Measurements from ENCODE around the gene HSD3B7. TPM values are rescaled to one million over a fixed set of nuclear protein-coding genes. Genes with fewer than 3 reads are reported as not detected.

Gene HSD3B7
- total and polyA plus RNA-seq, 2 of the 4 experiments (the other 2 are of a cell fraction): 8.5 to 11.3 TPM

DNA sequence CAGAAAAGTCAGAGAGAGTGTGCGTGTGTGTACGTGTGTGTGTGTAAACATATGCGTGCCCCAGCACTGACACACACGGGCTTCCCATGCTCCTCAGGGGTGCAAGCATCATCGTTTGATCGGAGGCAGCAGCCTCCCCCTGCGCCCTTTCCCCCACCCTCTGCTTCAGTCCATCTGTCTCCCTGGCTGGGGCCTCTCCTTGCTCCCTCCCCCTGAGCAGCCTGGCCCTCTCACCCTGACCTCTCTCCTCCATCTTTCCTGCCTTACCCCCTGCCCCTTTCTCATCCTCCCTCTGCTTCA lies 21.0 kb downstream of the HSD3B7 start:
- ChIA-PET POLR2A (ENCODE audit: unreplicated experiment) (no interaction called here), CTCF (no interaction called here)
- Histone ChIP-seq H3K4me3 (ENCODE audit: insufficient read depth, low read depth, low read length) (no peak overlapping the region), H3K18ac (ENCODE audit: low read depth, low read length) (peak overlapping the region; percentile 39; the same call in 1 of the 2 replicates), H3K27ac (ENCODE audit: insufficient read depth, low read length) (no peak overlapping the region), H2BK5ac (ENCODE audit: low read depth, low read length, poor library complexity, severe bottlenecking) (peak overlapping the region; percentile 77), H3K27me3 (ENCODE audit: control insufficient read depth, insufficient read depth, low read length) (no peaks in the 10 kb centered on the region), H2BK120ac (ENCODE audit: low read depth, low read length) (peak overlapping the region; percentile 71), H3K56ac (ENCODE audit: extremely low read depth, insufficient read depth, low read length) (no peak overlapping the region), H3K9ac (ENCODE audit: low read depth, low read length) (no peak overlapping the region), H4K8ac (ENCODE audit: low read depth in 2 of 2, low read length in 2 of 2) (peak overlapping the region; percentile 5 to 66; a peak in 3 of 4 replicates), H4K5ac (ENCODE audit: low read depth, low read length) (peak overlapping the region; percentile 31; the same call in 1 of the 2 replicates), H4K91ac (ENCODE audit: insufficient read depth, low read depth, low read length) (peak overlapping the region; percentile 50), H2AK9ac (replicated peaks; ENCODE audit: low read depth, low read length, poor library complexity) (peak overlapping the region; percentile 75), H2AK5ac (ENCODE audit: low read depth, low read length) (peak overlapping the region; percentile 90), H3K4ac (ENCODE audit: low read depth, low read length) (peak overlapping the region; percentile 78), H3K14ac (replicated peaks; ENCODE audit: low read depth, low read length) (no peak overlapping the region; the same call in 1 of the 2 replicates), H3K4me1 (ENCODE audit: control insufficient read depth, insufficient read depth, low read length) (peaks cover 30% of the 10 kb centered on the region), H3K79me1 (ENCODE audit: low read depth in 1 of 2, low read length in 2 of 2) (peaks cover 4 to 41% of the 10 kb centered on the region in 2 experiments; a peak in 3 of 4 replicates), H3K9me1 (ENCODE audit: insufficient read depth, low read length) (0 out of 2 replicates have a peak, but pooled peaks cover 5% of the 10 kb centered on the region), H2AFZ (replicated peaks; ENCODE audit: low read length, poor library complexity) (peak overlapping the region; percentile 73), H2BK15ac (ENCODE audit: low read depth, low read length) (peak overlapping the region; percentile 70; the same call in 1 of the 3 replicates), H2BK20ac (ENCODE audit: low read depth, low read length) (peak overlapping the region; percentile 28; the same call in 1 of the 2 replicates), H3K23ac (ENCODE audit: low read depth, low read length) (peak overlapping the region; percentile 14; the same call in 1 of the 2 replicates), H4K20me1 (ENCODE audit: insufficient read depth, low read length) (no peaks in the 10 kb centered on the region), H3K9me3 (ENCODE audit: control insufficient read depth, insufficient read depth, low read length) (no peaks in the 10 kb centered on the region), H3K36me3 (ENCODE audit: control insufficient read depth, insufficient read depth, low read length) (no peaks in the 10 kb centered on the region), H3K4me2 (ENCODE audit: low read depth, low read length) (peak overlapping the region; percentile 10)
- TF ChIP-seq NFE2L2 (IDR thresholded peaks at IDR 0.05; ENCODE audit: low read depth, low read length): no peak
- 0 out of 2 replicates have a peak, but pooled peaks have one; percentile 26 for TF ChIP-seq MAZ (IDR thresholded peaks at IDR 0.05; ENCODE audit: borderline replicate concordance, low read depth, low read length)
- 0 out of 2 replicates have a peak, but pooled peaks have one; percentile 31 for TF ChIP-seq BHLHE40 (IDR thresholded peaks at IDR 0.05; ENCODE audit: low read depth, low read length)
- no peak for TF ChIP-seq POLR2A (IDR thresholded peaks at IDR 0.05; ENCODE audit: low read depth, low read length)
- TF ChIP-seq CEBPB (IDR thresholded peaks at IDR 0.05; ENCODE audit: low read depth, low read length): no peak
- TF ChIP-seq MXI1 (IDR thresholded peaks at IDR 0.05; ENCODE audit: borderline replicate concordance, low read depth, low read length): no peak
- no TSS peak for BruUV-seq (replicated peaks)
- intact Hi-C loops (cut with micrococcal nuclease) (no loop called here), dilution Hi-C loops (cut with HindIII; ENCODE audit: low sequenced_read_pairs, unreplicated experiment) (no loop called here), in situ Hi-C loops (cut with MboI; ENCODE audit: low sequenced_read_pairs) (no loop called here)
- 13% methylated on average over 3 of the region's 7 CpGs; no CpG with 5 or more reads in 1 of the 2 experiments for WGBS, 2 experiments (ENCODE audit: extremely low coverage in 2 of 2, insufficient read length in 1 of 2)
- ATAC-seq (ENCODE audit: low read depth) (peak; percentile 22; the same call in 1 of the 2 replicates), DNase-seq (peak; percentile 76)
